GM19452 (cell line): ENCODE data around the gene PSAPL1.
"Not testable (repeated sequence)": the region's sequence is repeated elsewhere in the genome, so short reads cannot be mapped to it uniquely, and the experiment has no call there.

Experiments
- ATAC-seq: cut with Tn5 transposase; IDR thresholded peaks from one replicate; pipeline ENCODE4 v1.9.1; 2021; ENCODE audit not compliant: unreplicated experiment

PSAPL1 gene

GRCh38 chr4:7458477-7458876 is 23.7 kb upstream of the PSAPL1 start:
- ATAC-seq = no peak

GRCh38 chr4:7458066-7458425 is 23.3 kb upstream of the PSAPL1 start:
- ATAC-seq = no peak

DNA sequence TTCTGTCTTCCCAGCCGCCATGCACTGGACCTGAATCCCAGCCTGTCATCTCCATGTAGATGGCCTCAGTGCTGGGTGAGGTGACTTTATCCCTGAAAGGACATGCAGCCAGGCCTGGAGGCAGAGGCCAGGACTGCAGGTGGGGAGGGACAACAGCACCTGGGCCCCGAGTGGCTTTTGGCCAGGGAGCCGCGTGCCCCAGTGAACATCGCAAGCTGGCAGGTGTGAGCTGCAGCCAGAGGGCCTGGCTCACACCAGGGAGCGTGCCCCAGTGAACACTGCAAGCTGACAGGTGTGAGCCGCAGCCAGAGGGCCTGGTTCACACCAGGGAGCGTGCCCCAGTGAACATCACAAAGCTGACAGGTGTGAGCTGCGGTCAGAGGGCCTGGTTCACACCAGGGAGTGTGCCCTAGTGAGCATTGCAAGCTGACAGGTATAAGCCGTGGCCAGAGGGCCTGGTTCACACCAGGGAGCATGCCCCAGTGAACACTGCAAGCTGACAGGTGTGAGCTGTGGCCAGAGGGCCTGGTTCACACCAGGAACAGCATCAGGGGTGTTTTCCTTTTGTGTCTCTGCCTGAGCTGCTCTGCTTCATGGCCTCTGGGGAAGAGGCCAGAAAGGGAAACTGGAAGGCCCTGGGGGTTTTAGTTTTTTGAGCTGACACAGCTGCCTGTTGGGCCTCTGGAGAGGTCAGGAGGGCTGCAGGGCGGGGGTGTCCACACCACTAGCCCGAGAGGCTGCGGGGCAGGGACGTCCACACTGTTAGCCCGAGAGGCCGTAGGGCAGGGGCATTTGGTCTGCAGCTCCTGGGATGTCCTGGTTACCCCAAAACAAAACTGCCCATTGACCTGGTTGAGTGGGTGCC is 22.7 kb upstream of the PSAPL1 start:
- no peak for ATAC-seq

- not testable (repeated sequence) for ATAC-seq
Measured at GRCh38 chr4:7452802-7453201, 18.1 kb upstream of the PSAPL1 start.

- no peak for ATAC-seq
Measured at GRCh38 chr4:7451800-7452199, 17.1 kb upstream of the PSAPL1 start.

DNA sequence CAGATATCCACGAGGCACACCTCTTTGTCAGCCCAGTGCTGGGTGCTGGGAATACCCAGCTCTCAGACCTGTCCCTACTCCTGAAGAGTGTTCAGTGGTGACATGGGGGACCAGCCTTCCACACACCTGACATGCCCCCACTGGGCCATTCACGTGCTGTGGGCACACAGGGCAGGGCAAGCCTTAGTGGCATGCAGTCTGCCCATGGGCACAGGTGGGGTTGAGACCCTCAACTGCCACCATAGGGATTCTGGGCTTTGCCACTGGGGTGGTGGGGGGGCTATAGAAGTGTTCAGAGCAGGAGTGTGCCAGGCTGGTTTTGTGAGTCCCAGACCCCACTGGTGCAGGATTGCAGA is 16.7 kb upstream of the PSAPL1 start:
- ATAC-seq = no peak

- no peak for ATAC-seq
Measured at GRCh38 chr4:7450775-7451433, 16.2 kb upstream of the PSAPL1 start.

GRCh38 chr4:7448036-7448435 is 13.3 kb upstream of the PSAPL1 start:
- ATAC-seq = no peak

- no peak for ATAC-seq
Measured at GRCh38 chr4:7447236-7447635, 12.5 kb upstream of the PSAPL1 start.

DNA sequence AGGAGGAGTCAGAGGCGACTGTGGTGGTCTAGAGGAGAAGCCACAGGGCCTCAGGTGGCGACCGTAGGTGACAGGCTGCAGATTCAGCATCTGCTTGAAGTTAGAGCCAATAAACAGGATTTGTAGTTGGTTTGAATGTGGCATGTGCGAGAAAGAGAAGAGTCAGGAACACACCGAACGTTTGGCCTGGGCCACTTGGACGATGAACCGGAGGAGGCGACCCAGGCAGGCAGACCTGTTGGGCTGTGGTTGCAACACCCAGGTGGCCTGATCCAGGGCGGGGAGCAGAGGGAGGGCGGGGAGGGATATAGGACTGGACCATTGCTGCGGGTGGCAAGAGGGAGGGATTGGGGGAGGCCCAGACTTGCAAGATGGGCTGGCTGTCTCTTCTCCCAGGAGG is 10.0 kb upstream of the PSAPL1 start:
- no peak for ATAC-seq

DNA sequence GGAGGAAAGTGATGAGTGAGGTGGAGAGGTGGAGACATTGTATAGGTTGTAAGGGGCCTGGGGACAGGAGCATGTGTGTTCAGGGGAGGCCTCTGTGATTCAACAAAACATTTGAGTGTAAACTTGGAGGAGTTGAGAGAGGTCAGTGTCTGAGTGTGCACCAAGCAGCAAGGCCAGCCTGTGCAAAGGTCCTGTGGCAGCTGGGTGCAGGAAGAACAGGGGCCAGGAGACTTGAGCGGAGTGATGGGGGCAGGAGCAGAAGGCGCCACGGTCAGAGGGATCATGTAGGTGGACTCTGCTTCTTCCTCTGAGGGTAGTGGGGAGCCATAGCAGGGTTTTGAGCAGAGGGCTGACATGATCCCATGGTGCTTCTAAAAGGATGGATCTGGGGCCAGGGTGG is 9.6 kb upstream of the PSAPL1 start:
- ATAC-seq = no peak

GRCh38 chr4:7442574-7443162 is 7.9 kb upstream of the PSAPL1 start:
- ATAC-seq = no peak

GRCh38 chr4:7441201-7441600 is 6.5 kb upstream of the PSAPL1 start:
- ATAC-seq = no peak

- ATAC-seq = no peak
Measured at GRCh38 chr4:7439699-7440098, 5.0 kb upstream of the PSAPL1 start.

GRCh38 chr4:7436256-7436655 is 1.5 kb upstream of the PSAPL1 start:
- ATAC-seq = no peak

- no peak for ATAC-seq
Measured at GRCh38 chr4:7435471-7436061, 836 bp upstream of the PSAPL1 start.

GRCh38 chr4:7434141-7434765 is 477 bp downstream of the PSAPL1 start:
- no peak for ATAC-seq

GRCh38 chr4:7433376-7434140 is 1.2 kb downstream of the PSAPL1 start:
- ATAC-seq = no peak

- no peak for ATAC-seq
Measured at GRCh38 chr4:7432531-7433375, 2.0 kb downstream of the PSAPL1 start.
